KMS-11 (cell line): ENCODE data around the gene PPP2R5E.

Experiments
- H2AFZ ChIP-seq: fragments of 200-600 bp; sonication (generic); 2 replicates; pipeline ENCODE4 v1.6.1; 2016; ENCODE audit warnings: antibody characterized with exemption, mixed run types, low read depth
- H3K27ac ChIP-seq: fragments of 200-600 bp; sonication (generic); 2 replicates; pipeline ENCODE4 v1.6.1; 2016; ENCODE audit warnings: mild to moderate bottlenecking, mixed run types
- H3K27me3 ChIP-seq: fragments of 200-600 bp; sonication (generic); 2 replicates; pipeline ENCODE4 v1.6.1; 2017; ENCODE audit warnings: mild to moderate bottlenecking, low read depth, mixed run types, moderate library complexity; ENCODE audit not compliant: insufficient read depth
- H3K36me3 ChIP-seq: fragments of 200-600 bp; sonication (generic); 2 replicates; pipeline ENCODE4 v1.6.1; 2017; ENCODE audit warnings: mild to moderate bottlenecking, mixed run types; ENCODE audit not compliant: insufficient read depth
- H3K4me1 ChIP-seq: fragments of 200-600 bp; sonication (generic); 2 replicates; pipeline ENCODE4 v1.6.1; 2016; ENCODE audit warnings: mild to moderate bottlenecking, low read depth, mixed run types; ENCODE audit not compliant: poor library complexity, severe bottlenecking
- H3K4me2 ChIP-seq: fragments of 200-600 bp; sonication (generic); 2 replicates; pipeline ENCODE4 v1.7.0; 2016; ENCODE audit warnings: mild to moderate bottlenecking, mixed run types
- H3K4me3 ChIP-seq: fragments of 200-600 bp; sonication (generic); IDR thresholded peaks from 2 replicates; pipeline ENCODE4 v1.6.1; 2017; ENCODE audit warnings: low read depth, low read length, mixed read lengths; ENCODE audit not compliant: insufficient read depth
- H3K79me2 ChIP-seq: fragments of 200-600 bp; sonication (generic); 2 replicates; pipeline ENCODE4 v1.6.1; 2016; ENCODE audit warnings: low read depth, mixed run types; ENCODE audit not compliant: insufficient read depth
- H3K9ac ChIP-seq: fragments of 200-600 bp; sonication (generic); 2 replicates; pipeline ENCODE4 v1.6.1; 2016; ENCODE audit warnings: mild to moderate bottlenecking, mixed run types
- H4K20me1 ChIP-seq: fragments of 200-600 bp; sonication (generic); 2 replicates; pipeline ENCODE4 v1.6.1; 2016; ENCODE audit warnings: mild to moderate bottlenecking, mixed run types; ENCODE audit not compliant: insufficient read depth
- CTCF ChIP-seq: fragments of 200-600 bp; sonication (generic); conservative IDR thresholded peaks from 2 replicates; pipeline ENCODE4 v1.6.1; 2017; ENCODE audit warnings: low read depth, mild to moderate bottlenecking, antibody characterized with exemption, low read length, moderate library complexity, mixed read lengths

The PPP2R5E gene

GRCh38 chr14:63322897-63323573 is 220.1 kb downstream of the PPP2R5E start:
- Histone ChIP-seq H3K4me2 (no peak overlapping the region), H3K27me3 (no peaks in the 10 kb centered on the region), H4K20me1 (no peaks in the 10 kb centered on the region), H3K9ac (no peak overlapping the region), H3K4me3 (no peak overlapping the region), H3K27ac (no peak overlapping the region), H3K4me1 (no peaks in the 10 kb centered on the region), H3K36me3 (no peaks in the 10 kb centered on the region), H3K79me2 (no peaks in the 10 kb centered on the region), H2AFZ (no peak overlapping the region)
- no peak for TF ChIP-seq CTCF

DNA sequence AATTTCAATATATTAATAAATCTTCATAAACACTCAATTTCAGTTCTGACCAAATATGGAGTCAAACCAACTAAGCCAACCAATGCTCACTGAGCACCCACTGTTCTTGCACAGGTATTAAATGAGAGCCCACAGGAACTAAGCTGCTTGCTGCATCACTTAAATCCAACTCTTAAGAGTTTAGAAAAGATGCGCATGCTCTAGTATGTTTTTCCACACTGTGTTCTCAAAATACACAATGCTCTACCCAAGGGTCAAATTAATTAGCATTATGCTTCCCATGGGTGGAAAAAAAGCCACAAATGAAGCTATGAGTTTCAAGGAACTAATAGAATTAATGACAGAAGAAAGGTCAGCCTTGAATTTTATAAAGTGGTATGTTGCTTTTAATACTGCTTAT is 220.7 kb downstream of the PPP2R5E start:
- Histone ChIP-seq H3K79me2 (no peaks in the 10 kb centered on the region), H3K36me3 (no peaks in the 10 kb centered on the region), H2AFZ (no peak overlapping the region), H3K4me2 (no peak overlapping the region), H3K27ac (no peak overlapping the region), H3K9ac (no peak overlapping the region), H4K20me1 (no peaks in the 10 kb centered on the region), H3K4me3 (no peak overlapping the region), H3K4me1 (no peaks in the 10 kb centered on the region), H3K27me3 (no peaks in the 10 kb centered on the region)
- no peak for TF ChIP-seq CTCF
